ENCODE data around the gene PCYT1A.
"Not testable (repeated sequence)": the region's sequence is repeated elsewhere in the genome, so short reads cannot be mapped to it uniquely, and the experiment has no call there.

PCYT1A gene

GRCh38 chr3:196287440-196288140 lies at the start of gene PCYT1A:
TSS of gene PCYT1A (minus strand) at chr3:196287726. CDS start at chr3:196270531, 17,195 bp downstream.
- DNase-seq, result peak; percentile 77 to 78

- DNase-seq, result no peak
These were observed 49.0 kb upstream of the PCYT1A start for GRCh38 chr3:196336319-196337145.

GRCh38 chr3:196335503-196335948 lies 48.0 kb upstream of the PCYT1A start:
- no peak for DNase-seq

GRCh38 chr3:196334982-196335381 lies 47.5 kb upstream of the PCYT1A start:
- DNase-seq, result no peak

- DNase-seq, result no peak
These were observed 44.6 kb upstream of the PCYT1A start for GRCh38 chr3:196332168-196332567.

GRCh38 chr3:196327405-196327804 lies 39.9 kb upstream of the PCYT1A start:
- no peak for DNase-seq

- no peak for DNase-seq
These were observed 39.4 kb upstream of the PCYT1A start for GRCh38 chr3:196326936-196327335.

GRCh38 chr3:196323691-196324090 lies 36.2 kb upstream of the PCYT1A start:
- DNase-seq, result no peak

GRCh38 chr3:196323016-196323415 lies 35.5 kb upstream of the PCYT1A start:
- DNase-seq, result no peak

- no peak for DNase-seq
These were observed 33.6 kb upstream of the PCYT1A start for GRCh38 chr3:196321162-196321561.

- no peak for DNase-seq
These were observed 32.6 kb upstream of the PCYT1A start for GRCh38 chr3:196320137-196320536.

- peak; percentile 53 to 72 for DNase-seq
These were observed 30.4 kb upstream of the PCYT1A start, which contains the start of gene DYNLT2B for GRCh38 chr3:196317687-196318467. TSS of gene DYNLT2B (minus strand) at chr3:196318240. CDS start at chr3:196318152, 88 bp downstream.

GRCh38 chr3:196316799-196317686 lies 29.5 kb upstream of the PCYT1A start:
- not testable (repeated sequence) for DNase-seq

GRCh38 chr3:196315821-196316220 lies 28.3 kb upstream of the PCYT1A start:
- no peak for DNase-seq

GRCh38 chr3:196314597-196314996 lies 27.1 kb upstream of the PCYT1A start:
- no peak for DNase-seq

GRCh38 chr3:196314086-196314485 lies 26.6 kb upstream of the PCYT1A start:
- not testable (repeated sequence) for DNase-seq

- not testable (repeated sequence) for DNase-seq
These were observed 15.4 kb upstream of the PCYT1A start for GRCh38 chr3:196302960-196303359.

GRCh38 chr3:196302551-196302950 lies 15.0 kb upstream of the PCYT1A start:
- DNase-seq, result not testable (repeated sequence)

GRCh38 chr3:196298521-196298920 lies 11.0 kb upstream of the PCYT1A start:
- no peak for DNase-seq

- DNase-seq, result no peak
These were observed 4.9 kb upstream of the PCYT1A start for GRCh38 chr3:196292286-196292923.

- DNase-seq, result peak; percentile 37 to 59
These were observed 575 bp upstream of the PCYT1A start for GRCh38 chr3:196288141-196288460.

- no peak for DNase-seq
These were observed 461 bp downstream of the PCYT1A start for GRCh38 chr3:196287090-196287439.
